K562 (cell line): ENCODE measurements around the gene RSPH3. TPM values are rescaled to one million over a fixed set of nuclear protein-coding genes. Genes with fewer than 3 reads are reported as not detected.

Source experiments
- GABPA ChIP-seq: fragments of 200-800 bp; sonication (Bioruptor generic); conservative IDR thresholded peaks from 2 replicates; pipeline ENCODE4 v1.6.1; 2016; ENCODE audit warnings: low read depth, missing genetic modification characterization, missing compliant biosample characterization
- IRF2 ChIP-seq: sonication (generic); formaldehyde crosslinking; IDR thresholded peaks from 2 replicates; pipeline ENCODE4 v1.8.1; 2022; ENCODE audit warnings: mild to moderate bottlenecking, missing genetic modification reagents
- MGA ChIP-seq: fragments of 450-650 bp; IDR thresholded peaks from 2 replicates; pipeline ENCODE4 v1.6.1; 2016; ENCODE audit warnings: mild to moderate bottlenecking, moderate library complexity
- SMAD1 ChIP-seq: fragments of 150-350 bp; IDR thresholded peaks from 2 replicates; pipeline ENCODE4 v1.6.1; 2014; ENCODE audit warnings: low read length, low read depth; ENCODE audit not compliant: partially characterized antibody
- SMAD4 ChIP-seq: fragments of 250-450 bp; sonication (Bioruptor Pico); conservative IDR thresholded peaks from 2 replicates; pipeline ENCODE4 v1.8.0; 2021; ENCODE audit warnings: inconsistent platforms, mild to moderate bottlenecking, moderate library complexity
- ZNF174 ChIP-seq: fragments of 250-450 bp; sonication (Bioruptor Pico); IDR thresholded peaks from 2 replicates; pipeline ENCODE4 v1.4.0; 2020; ENCODE audit warnings: mild to moderate bottlenecking
- ZNF395 ChIP-seq: fragments of 200-800 bp; sonication (Bioruptor generic); IDR thresholded peaks from 2 replicates; pipeline ENCODE4 v1.6.1; 2017; ENCODE audit warnings: missing genetic modification characterization, missing compliant biosample characterization
- polyA plus RNA-seq, 8 experiments: library from polyadenylated mRNA; depleted of rRNA in 4 of 8; stranded (reverse) in 5 of 8; unstranded in 3 of 8; fragments of >200 nt; fragmentation: Nextera tagmentation in 2 of 8; fragmentation: Illumina TruSeq in 1 of 8; extraction: Ambion mirVana in 2 of 8; extraction: Trizol in 1 of 8; gene quantifications; 2 replicates each; pipeline versions ENCODE4 v1.2.1 to v1.2.3, GENCODE V29; 2011 to 2014; ENCODE audit warnings: inconsistent platforms in 1 of 8, missing spikeins in 1 of 8
- total RNA-seq, 7 experiments: library from RNA; depleted of rRNA in 6 of 7; stranded (reverse); fragments of >200 nt in 6 of 7; fragmentation: Illumina TruSeq in 2 of 7; extraction: Trizol in 2 of 7; gene quantifications; 2 replicates each; pipeline versions ENCODE4 v1.2.1 to v1.2.3, GENCODE V29; 2011 to 2021; ENCODE audit warnings: low replicate concordance in 1 of 7
- TF ChIP-seq, protein P1 (sequence below): sonication (generic); formaldehyde crosslinking; IDR thresholded peaks from 2 replicates; pipeline ENCODE4 v1.8.1; 2023; ENCODE audit warnings: missing genetic modification reagents, mild to moderate bottlenecking, borderline replicate concordance

Gene RSPH3
- total and polyA plus RNA-seq, 9 of the 15 experiments (the other 6 are each of a cell fraction or from before 2014, with no cell fraction given) = 0.52 to 2.9 (median 1.5) TPM

- TF ChIP-seq, protein P1, sequence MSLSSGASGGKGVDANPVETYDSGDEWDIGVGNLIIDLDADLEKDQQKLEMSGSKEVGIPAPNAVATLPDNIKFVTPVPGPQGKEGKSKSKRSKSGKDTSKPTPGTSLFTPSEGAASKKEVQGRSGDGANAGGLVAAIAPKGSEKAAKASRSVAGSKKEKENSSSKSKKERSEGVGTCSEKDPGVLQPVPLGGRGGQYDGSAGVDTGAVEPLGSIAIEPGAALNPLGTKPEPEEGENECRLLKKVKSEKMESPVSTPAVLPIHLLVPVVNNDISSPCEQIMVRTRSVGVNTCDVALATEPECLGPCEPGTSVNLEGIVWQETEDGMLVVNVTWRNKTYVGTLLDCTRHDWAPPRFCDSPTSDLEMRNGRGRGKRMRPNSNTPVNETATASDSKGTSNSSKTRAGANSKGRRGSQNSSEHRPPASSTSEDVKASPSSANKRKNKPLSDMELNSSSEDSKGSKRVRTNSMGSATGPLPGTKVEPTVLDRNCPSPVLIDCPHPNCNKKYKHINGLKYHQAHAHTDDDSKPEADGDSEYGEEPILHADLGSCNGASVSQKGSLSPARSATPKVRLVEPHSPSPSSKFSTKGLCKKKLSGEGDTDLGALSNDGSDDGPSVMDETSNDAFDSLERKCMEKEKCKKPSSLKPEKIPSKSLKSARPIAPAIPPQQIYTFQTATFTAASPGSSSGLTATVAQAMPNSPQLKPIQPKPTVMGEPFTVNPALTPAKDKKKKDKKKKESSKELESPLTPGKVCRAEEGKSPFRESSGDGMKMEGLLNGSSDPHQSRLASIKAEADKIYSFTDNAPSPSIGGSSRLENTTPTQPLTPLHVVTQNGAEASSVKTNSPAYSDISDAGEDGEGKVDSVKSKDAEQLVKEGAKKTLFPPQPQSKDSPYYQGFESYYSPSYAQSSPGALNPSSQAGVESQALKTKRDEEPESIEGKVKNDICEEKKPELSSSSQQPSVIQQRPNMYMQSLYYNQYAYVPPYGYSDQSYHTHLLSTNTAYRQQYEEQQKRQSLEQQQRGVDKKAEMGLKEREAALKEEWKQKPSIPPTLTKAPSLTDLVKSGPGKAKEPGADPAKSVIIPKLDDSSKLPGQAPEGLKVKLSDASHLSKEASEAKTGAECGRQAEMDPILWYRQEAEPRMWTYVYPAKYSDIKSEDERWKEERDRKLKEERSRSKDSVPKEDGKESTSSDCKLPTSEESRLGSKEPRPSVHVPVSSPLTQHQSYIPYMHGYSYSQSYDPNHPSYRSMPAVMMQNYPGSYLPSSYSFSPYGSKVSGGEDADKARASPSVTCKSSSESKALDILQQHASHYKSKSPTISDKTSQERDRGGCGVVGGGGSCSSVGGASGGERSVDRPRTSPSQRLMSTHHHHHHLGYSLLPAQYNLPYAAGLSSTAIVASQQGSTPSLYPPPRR (CRISPR knock-in tag) = no peak
- no peak for TF ChIP-seq ZNF395 (CRISPR knock-in tag)
- TF ChIP-seq SMAD1 = no peak
- TF ChIP-seq ZNF174 = no peak
- 0 out of 2 replicates have a peak, but pooled peaks have one; percentile 12 for TF ChIP-seq SMAD4 (CRISPR knock-in tag)
- no peak for TF ChIP-seq IRF2 (CRISPR knock-in tag)
- peak; percentile 65 for TF ChIP-seq MGA
- peak; percentile 71 for TF ChIP-seq GABPA (tag)
Measured at GRCh38 chr6:159013229-159013628, 13.2 kb upstream of the RSPH3 start (continued).
